Endodermal cell (in vitro differentiated cells): ENCODE measurements around the gene SNX11. TPM values are rescaled to one million over a fixed set of nuclear protein-coding genes. Genes with fewer than 3 reads are reported as not detected.
A peak's percentile ranks its signal among the peaks of the same experiment; 100 is the strongest.

ENCODE experiments used
- DNase-seq: peaks from one replicate; pipeline ENCODE4 v3.0.0-alpha.2; 2017
- H3K27ac ChIP-seq: 2 replicates; pipeline ENCODE4 v1.5.1; 2013; ENCODE audit warnings: mild to moderate bottlenecking, low read depth, low read length, moderate library complexity
- H3K27me3 ChIP-seq: 2 replicates; pipeline ENCODE4 v1.6.1; 2013; ENCODE audit warnings: mild to moderate bottlenecking, low read length, moderate library complexity; ENCODE audit not compliant: insufficient read depth, control insufficient read depth, poor library complexity, severe bottlenecking
- H3K36me3 ChIP-seq: 2 replicates; pipeline ENCODE4 v1.7.0; 2013; ENCODE audit warnings: mild to moderate bottlenecking, low read length, moderate library complexity; ENCODE audit not compliant: control insufficient read depth, insufficient read depth
- H3K4me1 ChIP-seq: one replicate; pipeline ENCODE4 v1.7.0; 2013; ENCODE audit warnings: low read length; ENCODE audit not compliant: control insufficient read depth, insufficient read depth
- H3K4me3 ChIP-seq: 2 replicates; pipeline ENCODE4 v1.5.1; 2013; ENCODE audit warnings: mild to moderate bottlenecking, low read length, moderate library complexity
- H3K9ac ChIP-seq: 2 replicates; pipeline ENCODE4 v1.6.1; 2013; ENCODE audit warnings: mild to moderate bottlenecking, low read length, moderate library complexity; ENCODE audit not compliant: poor library complexity, severe bottlenecking; ENCODE audit errors: extremely low read depth
- H3K9me3 ChIP-seq: 2 replicates; pipeline ENCODE4 v1.6.1; 2013; ENCODE audit warnings: mild to moderate bottlenecking, low read length, moderate library complexity; ENCODE audit not compliant: control insufficient read depth
- H3K27ac Mint-ChIP-seq: 2 replicates; pipeline ENCODE4 v1.8.0; 2020; ENCODE audit warnings: mixed read lengths
- H3K27me3 Mint-ChIP-seq: 2 replicates; pipeline ENCODE4 v1.8.0; 2021; ENCODE audit warnings: mild to moderate bottlenecking, mixed read lengths; ENCODE audit not compliant: insufficient read depth
- H3K36me3 Mint-ChIP-seq: 2 replicates; pipeline ENCODE4 v1.8.0; 2020; ENCODE audit warnings: low read depth, mixed read lengths
- H3K4me1 Mint-ChIP-seq: 2 replicates; pipeline ENCODE4 v1.8.0; 2020; ENCODE audit warnings: mixed read lengths
- H3K4me3 Mint-ChIP-seq: 2 replicates; pipeline ENCODE4 v1.8.0; 2020; ENCODE audit warnings: mild to moderate bottlenecking, moderate library complexity, mixed read lengths
- H3K9me3 Mint-ChIP-seq: 2 replicates; pipeline ENCODE4 v1.8.0; 2020; ENCODE audit warnings: mild to moderate bottlenecking, mixed read lengths
- WGBS, 2 experiments: methylation state at CpG; one replicate each; pipeline versions ENCODE4 v1.1.5 to v1.1.7; 2013; ENCODE audit warnings: missing lambda C conversion rate in 2 of 2, mixed read lengths in 1 of 2; ENCODE audit not compliant: insufficient coverage in 1 of 2, insufficient read length in 1 of 2; 5-methylcytosine and 5-hydroxymethylcytosine counted together
- total RNA-seq, 2 donors: library from RNA; stranded (reverse); fragmentation: NEBNext Ultra II Directional in 1 of 2; extraction: Animal tissue kit (Norgen Biotek cat#: 25700) in 1 of 2; gene quantifications; 2 replicates in 1 of 2; 3 replicates in 1 of 2; pipeline ENCODE4 v1.2.1, GENCODE V29; 2021
- TF ChIP-seq, protein P1 (sequence below): fragments of 200-600 bp; sonication (generic); conservative IDR thresholded peaks from 2 replicates; pipeline ENCODE4 v1.5.0; 2021; ENCODE audit warnings: antibody characterized with exemption, mild to moderate bottlenecking

SNX11 gene
- total RNA-seq, 2 donors from 2014 or later, result 19.7 to 20.5 TPM

DNA sequence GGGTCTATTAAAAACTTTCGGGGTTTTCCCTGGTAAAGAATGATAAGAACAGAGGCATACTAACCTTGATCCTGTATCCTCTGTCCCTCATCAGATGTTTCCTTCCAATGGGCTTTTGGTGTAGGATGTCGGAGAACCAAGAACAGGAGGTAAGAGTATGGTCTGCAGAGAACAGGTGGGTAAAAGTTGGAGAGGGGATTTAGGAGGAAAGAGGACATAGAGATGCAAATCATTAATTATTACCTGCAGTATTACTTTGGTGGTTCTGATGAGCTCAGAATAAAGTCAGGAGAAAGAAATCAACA, 4.3 kb downstream of the SNX11 start:
- H3K4me3 ChIP-seq, result no peak overlapping the region
- H3K4me1 ChIP-seq, result no peaks in the 10 kb centered on the region
- no peak overlapping the region for H3K9ac ChIP-seq
- H3K9me3 Mint-ChIP-seq, result no peaks in the 10 kb centered on the region
- no peaks in the 10 kb centered on the region for H3K27me3 Mint-ChIP-seq
- no peak for DNase-seq
- H3K4me1 Mint-ChIP-seq, result peaks cover 20% of the 10 kb centered on the region
- no peak overlapping the region for H3K4me3 Mint-ChIP-seq
- H3K27ac Mint-ChIP-seq, result no peak overlapping the region
- TF ChIP-seq, protein P1, sequence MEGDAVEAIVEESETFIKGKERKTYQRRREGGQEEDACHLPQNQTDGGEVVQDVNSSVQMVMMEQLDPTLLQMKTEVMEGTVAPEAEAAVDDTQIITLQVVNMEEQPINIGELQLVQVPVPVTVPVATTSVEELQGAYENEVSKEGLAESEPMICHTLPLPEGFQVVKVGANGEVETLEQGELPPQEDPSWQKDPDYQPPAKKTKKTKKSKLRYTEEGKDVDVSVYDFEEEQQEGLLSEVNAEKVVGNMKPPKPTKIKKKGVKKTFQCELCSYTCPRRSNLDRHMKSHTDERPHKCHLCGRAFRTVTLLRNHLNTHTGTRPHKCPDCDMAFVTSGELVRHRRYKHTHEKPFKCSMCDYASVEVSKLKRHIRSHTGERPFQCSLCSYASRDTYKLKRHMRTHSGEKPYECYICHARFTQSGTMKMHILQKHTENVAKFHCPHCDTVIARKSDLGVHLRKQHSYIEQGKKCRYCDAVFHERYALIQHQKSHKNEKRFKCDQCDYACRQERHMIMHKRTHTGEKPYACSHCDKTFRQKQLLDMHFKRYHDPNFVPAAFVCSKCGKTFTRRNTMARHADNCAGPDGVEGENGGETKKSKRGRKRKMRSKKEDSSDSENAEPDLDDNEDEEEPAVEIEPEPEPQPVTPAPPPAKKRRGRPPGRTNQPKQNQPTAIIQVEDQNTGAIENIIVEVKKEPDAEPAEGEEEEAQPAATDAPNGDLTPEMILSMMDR, result no peak
- peaks cover 12% of the 10 kb centered on the region for H3K36me3 ChIP-seq
- no peaks in the 10 kb centered on the region for H3K27me3 ChIP-seq
- H3K27ac ChIP-seq, result no peak overlapping the region
- peaks cover 23% of the 10 kb centered on the region for H3K36me3 Mint-ChIP-seq
- WGBS, 2 experiments, result 93 to 100% methylated on average over 1 to 2 of the region's 2 CpGs
- H3K9me3 ChIP-seq, result no peaks in the 10 kb centered on the region

DNA sequence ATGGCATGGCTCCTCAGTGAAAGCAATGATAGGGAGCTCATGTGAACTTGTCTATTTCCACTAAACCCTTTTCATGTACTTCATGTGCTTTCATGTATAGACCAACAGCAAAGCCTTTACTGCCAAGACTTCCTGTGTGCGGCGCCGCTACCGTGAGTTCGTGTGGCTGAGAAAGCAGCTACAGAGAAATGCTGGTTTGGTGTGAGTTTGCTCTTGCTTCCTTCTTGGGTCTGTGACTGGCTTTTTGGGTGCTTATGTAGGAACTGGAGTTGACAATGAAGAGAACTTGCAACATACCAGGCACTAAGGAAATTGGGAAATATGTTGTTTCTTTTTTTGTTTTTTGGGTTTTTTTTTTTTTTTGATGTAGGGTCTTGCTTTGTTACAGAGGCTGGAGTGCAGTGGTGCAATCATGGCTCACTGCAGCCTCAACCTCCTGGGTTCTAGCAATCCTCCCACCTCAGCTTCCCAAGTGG, 5.7 kb downstream of the SNX11 start:
- no peak overlapping the region for H3K9ac ChIP-seq
- DNase-seq, result no peak
- H3K4me3 ChIP-seq, result no peak overlapping the region
- Mint-ChIP-seq H3K27ac (no peak overlapping the region), H3K4me3 (no peak overlapping the region), H3K4me1 (peaks cover 20% of the 10 kb centered on the region), H3K9me3 (no peaks in the 10 kb centered on the region), H3K36me3 (peaks cover 29% of the 10 kb centered on the region), H3K27me3 (no peaks in the 10 kb centered on the region)
- no peak overlapping the region for H3K27ac ChIP-seq
- H3K36me3 ChIP-seq, result peaks cover 21% of the 10 kb centered on the region
- TF ChIP-seq, protein P1, result no peak
- no peaks in the 10 kb centered on the region for H3K4me1 ChIP-seq
- no peaks in the 10 kb centered on the region for H3K27me3 ChIP-seq
- H3K9me3 ChIP-seq, result no peaks in the 10 kb centered on the region
- WGBS, 2 experiments, result 94% methylated on average over 5 of the region's 5 CpGs; no CpG with 5 or more reads in 1 of the 2 experiments

DNA sequence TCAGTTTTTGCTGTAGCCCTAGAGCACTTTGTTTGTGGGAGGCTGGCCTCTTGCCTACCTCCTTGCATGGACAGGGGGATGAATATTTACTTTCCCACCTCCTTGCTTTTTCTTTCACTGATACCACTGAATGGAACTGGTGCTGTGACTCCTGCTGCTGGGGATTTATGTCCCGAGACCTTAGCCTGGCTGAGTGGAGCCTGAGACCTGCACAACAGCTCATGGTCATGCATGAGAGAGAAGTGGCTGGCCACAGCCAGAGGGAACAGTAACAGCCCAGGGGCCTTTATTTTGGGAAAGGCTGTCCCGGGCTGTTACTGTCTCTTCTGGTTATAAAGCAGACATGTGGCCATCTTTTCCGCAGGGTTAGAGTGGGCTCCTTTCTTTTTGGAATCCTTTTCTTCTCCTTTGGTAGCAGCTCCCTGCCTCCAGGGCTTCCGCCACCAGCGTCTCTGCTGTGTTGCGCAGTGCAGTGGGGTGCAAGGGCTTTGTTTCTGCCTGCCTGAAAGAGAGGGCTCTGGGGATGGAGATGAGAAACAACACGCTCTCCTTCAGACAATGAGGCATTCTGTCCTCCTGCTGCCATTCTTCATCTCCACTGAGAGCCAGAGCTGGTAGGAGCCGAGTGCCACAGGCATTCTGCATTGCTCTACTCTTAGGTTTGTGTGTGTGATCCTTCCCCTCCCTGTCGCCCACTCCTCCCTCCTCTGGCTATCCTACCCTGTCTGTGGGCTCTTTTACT, 14.5 kb downstream of the SNX11 start:
- DNase-seq, result peak; percentile 33
- no peak overlapping the region for H3K9ac ChIP-seq
- TF ChIP-seq, protein P1, result no peak
- H3K36me3 ChIP-seq, result peaks cover 44% of the 10 kb centered on the region
- Mint-ChIP-seq H3K4me3 (no peak overlapping the region), H3K27ac (no peak overlapping the region), H3K4me1 (no peaks in the 10 kb centered on the region), H3K27me3 (no peaks in the 10 kb centered on the region), H3K36me3 (peaks cover 48% of the 10 kb centered on the region), H3K9me3 (no peaks in the 10 kb centered on the region)
- H3K4me3 ChIP-seq, result no peak overlapping the region
- H3K4me1 ChIP-seq, result no peaks in the 10 kb centered on the region
- no peaks in the 10 kb centered on the region for H3K27me3 ChIP-seq
- H3K9me3 ChIP-seq, result no peaks in the 10 kb centered on the region
- peak overlapping the region; percentile 92 for H3K27ac ChIP-seq
- 77 to 84% methylated on average over 2 to 9 of the region's 9 CpGs for WGBS, 2 experiments
